ENCODE data around the gene CRADD. TPM values are rescaled to one million over a fixed set of nuclear protein-coding genes. Genes with fewer than 3 reads are reported as not detected.

Gene CRADD
- total and polyA plus RNA-seq, 10 donors, result 5.5 to 58.7 (median 18.8) TPM

DNA sequence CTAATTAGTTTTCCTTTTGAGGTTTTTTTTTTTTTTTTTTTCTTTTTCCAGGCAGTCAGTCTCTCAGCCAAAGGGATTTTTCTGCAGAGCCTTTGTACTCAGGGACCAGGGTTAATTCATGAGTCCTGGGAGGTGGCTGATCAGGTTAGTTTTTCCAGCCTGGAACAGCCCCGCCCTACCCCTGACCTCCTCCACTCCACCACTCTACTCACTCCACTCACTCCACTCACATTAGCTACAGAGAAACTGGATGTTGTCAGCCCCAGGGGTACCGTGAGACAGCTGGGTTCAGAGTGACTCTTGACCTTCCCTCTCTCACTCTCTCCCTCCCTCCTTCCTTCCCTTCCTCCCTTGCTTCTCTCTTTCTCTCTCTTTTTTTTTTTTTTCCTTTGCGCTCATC, 161.0 kb downstream of the CRADD start:
- Histone ChIP-seq H3K36me3 (peaks cover 0 to 7% (median 0%) of the 10 kb centered on the region in 6 donors), H3K4me3 (no peak overlapping the region), H3K27ac (no peak overlapping the region), H3K27me3 (replicated peaks in 1 of 7) (no peaks in the 10 kb centered on the region), H3K4me1 (no peaks in the 10 kb centered on the region), H3K9me3 (no peaks in the 10 kb centered on the region)
- WGBS, 5 donors, result 71 to 83% (median 77%) methylated on average over 3 of the region's 3 CpGs
- TF ChIP-seq, protein P1, sequence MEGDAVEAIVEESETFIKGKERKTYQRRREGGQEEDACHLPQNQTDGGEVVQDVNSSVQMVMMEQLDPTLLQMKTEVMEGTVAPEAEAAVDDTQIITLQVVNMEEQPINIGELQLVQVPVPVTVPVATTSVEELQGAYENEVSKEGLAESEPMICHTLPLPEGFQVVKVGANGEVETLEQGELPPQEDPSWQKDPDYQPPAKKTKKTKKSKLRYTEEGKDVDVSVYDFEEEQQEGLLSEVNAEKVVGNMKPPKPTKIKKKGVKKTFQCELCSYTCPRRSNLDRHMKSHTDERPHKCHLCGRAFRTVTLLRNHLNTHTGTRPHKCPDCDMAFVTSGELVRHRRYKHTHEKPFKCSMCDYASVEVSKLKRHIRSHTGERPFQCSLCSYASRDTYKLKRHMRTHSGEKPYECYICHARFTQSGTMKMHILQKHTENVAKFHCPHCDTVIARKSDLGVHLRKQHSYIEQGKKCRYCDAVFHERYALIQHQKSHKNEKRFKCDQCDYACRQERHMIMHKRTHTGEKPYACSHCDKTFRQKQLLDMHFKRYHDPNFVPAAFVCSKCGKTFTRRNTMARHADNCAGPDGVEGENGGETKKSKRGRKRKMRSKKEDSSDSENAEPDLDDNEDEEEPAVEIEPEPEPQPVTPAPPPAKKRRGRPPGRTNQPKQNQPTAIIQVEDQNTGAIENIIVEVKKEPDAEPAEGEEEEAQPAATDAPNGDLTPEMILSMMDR (IDR thresholded peaks at IDR 0.05 in 8 of 11, conservative IDR thresholded peaks at IDR 0.05 in 3 of 11), result no peak
- TF ChIP-seq POLR2A (IDR thresholded peaks at IDR 0.05) (no peak), POLR2AphosphoS5 (IDR thresholded peaks at IDR 0.05) (no peak)
- intact Hi-C loops (cut with DNase I; ENCODE audit: low total_unique reads), result no loop called here
- no peak for DNase-seq

DNA sequence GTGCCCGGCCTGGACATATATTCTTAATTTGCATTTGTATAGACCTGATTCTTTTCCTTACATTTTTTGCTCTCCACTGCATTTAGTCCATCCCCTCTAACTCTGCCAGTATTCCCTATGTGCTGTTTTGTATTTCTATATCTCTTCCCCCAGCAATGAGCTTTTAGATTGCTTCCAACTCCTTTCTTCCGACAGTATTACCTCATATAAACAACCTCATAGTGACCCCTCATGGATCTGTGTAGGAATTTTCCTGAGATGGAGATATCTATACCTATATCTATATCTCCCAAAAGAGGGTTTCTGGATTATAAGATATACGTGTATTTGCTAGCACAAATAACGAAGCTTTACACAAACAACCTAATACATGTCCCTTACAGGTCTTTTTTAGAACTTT, 161.9 kb downstream of the CRADD start:
- Histone ChIP-seq H3K36me3 (peaks cover 0 to 7% (median 0%) of the 10 kb centered on the region in 6 donors), H3K27me3 (replicated peaks in 1 of 7) (no peaks in the 10 kb centered on the region), H3K27ac (no peak overlapping the region), H3K4me1 (no peaks in the 10 kb centered on the region), H3K4me3 (no peak overlapping the region), H3K9me3 (no peaks in the 10 kb centered on the region)
- TF ChIP-seq POLR2AphosphoS5 (IDR thresholded peaks at IDR 0.05) (no peak), POLR2A (IDR thresholded peaks at IDR 0.05) (no peak)
- TF ChIP-seq, protein P1 (IDR thresholded peaks at IDR 0.05 in 8 of 11, conservative IDR thresholded peaks at IDR 0.05 in 3 of 11), result no peak
- no peak for DNase-seq
- intact Hi-C loops (cut with DNase I; ENCODE audit: low total_unique reads), result no loop called here
- WGBS, 5 donors, result 82 to 96% (median 94%) methylated on average over 4 of the region's 4 CpGs

DNA sequence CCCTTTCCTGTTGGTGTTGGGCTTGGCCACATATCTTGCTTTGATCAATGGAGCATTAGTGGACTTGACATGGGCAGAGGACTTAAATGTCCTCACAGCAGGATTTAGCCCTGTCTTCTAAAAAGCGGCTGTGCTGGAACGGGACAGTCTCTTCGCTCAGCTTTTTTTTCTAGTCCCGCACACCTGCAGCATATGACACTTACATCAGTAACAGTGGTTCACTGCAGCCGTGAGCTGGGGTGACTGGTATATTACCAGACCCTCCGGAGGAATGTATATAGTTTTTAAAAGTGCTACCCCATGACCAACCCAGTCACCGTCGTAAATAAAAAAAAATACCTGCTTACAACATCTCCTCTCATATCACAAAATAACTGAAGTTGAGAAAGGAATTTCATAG, 164.5 kb downstream of the CRADD start:
- DNase-seq, result no peak
- peaks cover 0 to under 1% (median 0%) of the 10 kb centered on the region in 6 donors for H3K4me1 ChIP-seq
- peaks cover 0 to 7% (median 0%) of the 10 kb centered on the region in 6 donors for H3K36me3 ChIP-seq
- H3K9me3 ChIP-seq, result no peaks in the 10 kb centered on the region
- H3K27ac ChIP-seq, result no peak overlapping the region
- intact Hi-C loops (cut with DNase I; ENCODE audit: low total_unique reads), result no loop called here
- 94 to 97% (median 96%) methylated on average over 8 of the region's 8 CpGs for WGBS, 5 donors
- H3K4me3 ChIP-seq, result no peak overlapping the region
- no peak for TF ChIP-seq POLR2AphosphoS5 (IDR thresholded peaks at IDR 0.05)
- TF ChIP-seq POLR2A (IDR thresholded peaks at IDR 0.05), result no peak
- TF ChIP-seq, protein P1 (IDR thresholded peaks at IDR 0.05 in 8 of 11, conservative IDR thresholded peaks at IDR 0.05 in 3 of 11), result no peak
- no peaks in the 10 kb centered on the region for H3K27me3 ChIP-seq (replicated peaks in 1 of 7)

DNA sequence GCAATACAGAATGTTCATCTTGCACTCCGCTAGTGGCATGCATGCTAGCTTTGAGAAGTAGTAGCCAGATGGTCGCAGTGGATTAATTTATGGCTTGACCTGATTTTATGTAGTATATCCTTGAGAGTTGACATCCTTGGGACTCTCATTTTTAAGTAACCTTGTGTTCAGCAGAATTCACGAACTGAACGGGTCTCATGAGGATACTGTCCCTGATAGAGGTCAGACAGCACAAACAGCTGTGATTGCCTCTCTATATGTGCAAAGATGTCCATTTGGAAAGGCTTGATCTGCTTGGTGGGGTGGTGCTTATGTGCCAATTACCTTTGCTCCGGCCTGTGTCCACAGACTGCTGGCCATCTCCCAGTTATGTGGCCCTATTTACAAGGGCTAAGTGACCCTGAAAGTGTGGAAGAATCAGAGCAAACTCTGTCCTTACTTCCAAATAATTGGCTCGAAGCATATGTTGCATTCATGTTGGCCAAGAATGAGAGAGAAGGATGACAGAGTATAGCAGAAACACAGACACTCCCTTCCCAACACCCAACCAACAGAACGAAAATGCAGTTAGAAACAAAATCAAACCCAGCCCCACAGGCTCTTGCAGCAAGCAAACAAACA, 167.1 kb downstream of the CRADD start:
- TF ChIP-seq POLR2AphosphoS5 (IDR thresholded peaks at IDR 0.05) (no peak), POLR2A (IDR thresholded peaks at IDR 0.05) (no peak)
- TF ChIP-seq, protein P1 (IDR thresholded peaks at IDR 0.05 in 8 of 11, conservative IDR thresholded peaks at IDR 0.05 in 3 of 11), result no peak
- intact Hi-C loops (cut with DNase I; ENCODE audit: low total_unique reads), result no loop called here
- DNase-seq, result no peak
- peaks cover 2 to 26% (median 18%) of the 10 kb centered on the region in 6 donors for H3K4me1 ChIP-seq
- no peaks in the 10 kb centered on the region for H3K27me3 ChIP-seq (replicated peaks in 1 of 7)
- peaks cover 0 to 7% (median 0%) of the 10 kb centered on the region in 6 donors for H3K36me3 ChIP-seq
- H3K27ac ChIP-seq, result no peak overlapping the region
- 67 to 84% (median 82%) methylated on average over 7 of the region's 7 CpGs for WGBS, 5 donors
- no peak overlapping the region for H3K4me3 ChIP-seq
- no peaks in the 10 kb centered on the region for H3K9me3 ChIP-seq
